AG09309 (cell line): Measurements from ENCODE around the gene DNMT1.

Experiments used
- DNase-seq: peaks from one replicate; pipeline ENCODE4 v3.0.0-alpha.2; 2010; ENCODE audit warnings: low read depth
- H3K4me3 ChIP-seq: 2 replicates; pipeline ENCODE4 v1.5.1; 2011; ENCODE audit warnings: mild to moderate bottlenecking, low read depth, low read length, moderate library complexity; ENCODE audit not compliant: control insufficient read depth
- CTCF ChIP-seq: IDR thresholded peaks from 2 replicates; pipeline ENCODE4 v1.5.1; 2011; ENCODE audit warnings: mild to moderate bottlenecking, low read depth, low read length, inconsistent platforms; ENCODE audit not compliant: insufficient read depth, control insufficient read depth; ENCODE audit errors: missing control alignments

Gene DNMT1

DNA sequence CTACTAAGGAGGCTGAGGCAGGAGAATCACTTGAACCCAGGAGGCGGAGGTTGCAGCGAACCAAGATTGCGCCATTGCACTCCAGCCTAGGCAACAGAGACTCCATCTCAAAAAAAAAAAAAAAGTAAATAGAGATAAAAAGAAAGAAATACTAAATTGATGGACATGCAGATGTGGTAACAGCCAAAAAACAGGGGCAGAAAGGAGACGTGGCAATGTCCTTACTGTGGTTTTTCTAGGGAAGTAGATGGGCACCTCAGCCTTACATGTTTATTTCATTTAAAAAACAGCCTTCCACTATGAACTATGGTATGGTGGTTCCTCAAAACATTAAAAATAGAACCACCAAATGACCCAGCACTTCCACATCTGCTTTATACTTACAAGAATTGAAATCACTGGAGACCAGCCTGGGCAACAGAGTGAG lies 68.5 kb downstream of the DNMT1 start:
- DNase-seq: no peak
- no peak overlapping the region for H3K4me3 ChIP-seq
- TF ChIP-seq CTCF: no peak

DNA sequence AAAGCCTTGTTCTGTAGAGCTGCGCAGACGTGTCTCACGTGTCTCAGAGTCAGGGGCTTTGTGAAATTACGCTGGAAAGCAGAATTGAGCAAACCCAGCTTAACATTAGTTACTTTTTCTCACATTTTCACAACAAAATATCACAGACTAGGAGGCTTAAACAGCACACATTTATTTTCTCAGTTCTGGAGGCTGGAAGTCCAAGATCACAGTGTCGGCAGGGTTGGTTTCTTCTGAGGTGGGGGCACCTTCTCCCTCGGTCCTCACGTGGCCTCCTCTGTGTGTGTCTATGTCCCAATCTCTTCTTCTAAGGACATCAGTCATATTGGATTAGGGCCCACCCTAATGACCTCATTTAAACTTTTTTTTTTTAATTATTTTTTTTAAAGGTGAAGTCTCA lies 70.3 kb downstream of the DNMT1 start:
- no peak overlapping the region for H3K4me3 ChIP-seq
- no peak for TF ChIP-seq CTCF
- no peak for DNase-seq

- DNase-seq: peak; percentile 34
- no peak for TF ChIP-seq CTCF
- H3K4me3 ChIP-seq: no peak overlapping the region
These were observed 72.7 kb downstream of the DNMT1 start for GRCh38 chr19:10122045-10122444.

DNA sequence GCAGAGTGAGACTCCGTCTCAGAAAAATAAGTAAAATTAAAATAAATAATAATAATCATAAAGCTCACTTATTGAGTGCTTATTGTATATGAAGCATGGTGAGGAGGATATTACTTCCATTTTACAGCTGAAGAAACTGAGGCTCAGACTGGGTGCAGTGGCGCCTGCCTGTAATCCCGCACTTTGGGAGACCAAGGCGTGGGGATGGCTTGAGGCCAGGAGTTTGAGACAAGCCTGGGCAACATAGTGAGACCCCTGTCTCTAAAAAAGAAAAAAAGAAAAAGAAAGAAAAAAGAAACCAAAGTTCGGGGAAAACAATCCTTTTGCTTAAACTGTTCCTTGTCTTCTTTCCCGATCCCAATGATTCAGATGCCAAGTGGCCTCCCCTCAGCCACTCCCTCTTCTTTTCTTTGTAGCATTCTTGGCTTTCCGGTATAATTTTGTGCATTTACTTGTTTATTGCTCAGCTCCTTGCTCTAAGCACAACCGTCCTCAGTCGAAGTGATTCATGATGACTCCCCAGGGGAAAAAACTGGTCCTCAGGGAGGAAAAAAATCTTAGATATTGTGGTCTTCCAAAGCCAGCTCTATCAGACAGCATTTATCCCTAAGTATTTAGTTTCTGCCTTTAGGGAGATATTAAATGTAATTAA lies 74.1 kb downstream of the DNMT1 start:
- peak; percentile 81 for DNase-seq
- H3K4me3 ChIP-seq: peak overlapping the region; percentile 42
- TF ChIP-seq CTCF: no peak

DNA sequence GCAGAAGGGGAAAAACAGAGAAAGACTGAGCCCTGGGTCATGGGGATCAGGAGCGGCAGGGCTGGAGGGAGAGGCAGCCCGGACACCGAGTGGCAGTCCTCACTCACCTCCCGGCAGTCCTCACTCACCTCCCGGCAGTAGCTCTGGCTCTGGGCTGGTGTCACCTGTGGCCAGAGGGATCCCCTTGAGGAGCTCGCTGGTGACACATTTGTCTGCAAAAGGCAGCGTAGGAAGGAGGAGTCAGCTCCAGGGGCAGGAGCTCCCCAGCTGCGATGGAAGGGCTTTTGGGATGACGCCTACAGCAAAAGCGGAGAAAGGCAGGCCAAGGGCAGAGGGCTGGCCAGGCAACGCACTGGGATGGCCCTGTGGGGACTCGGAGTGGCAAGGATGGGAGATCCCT lies 75.8 kb downstream of the DNMT1 start:
- DNase-seq: no peak
- TF ChIP-seq CTCF: no peak
- H3K4me3 ChIP-seq: peak overlapping the region; percentile 83

DNA sequence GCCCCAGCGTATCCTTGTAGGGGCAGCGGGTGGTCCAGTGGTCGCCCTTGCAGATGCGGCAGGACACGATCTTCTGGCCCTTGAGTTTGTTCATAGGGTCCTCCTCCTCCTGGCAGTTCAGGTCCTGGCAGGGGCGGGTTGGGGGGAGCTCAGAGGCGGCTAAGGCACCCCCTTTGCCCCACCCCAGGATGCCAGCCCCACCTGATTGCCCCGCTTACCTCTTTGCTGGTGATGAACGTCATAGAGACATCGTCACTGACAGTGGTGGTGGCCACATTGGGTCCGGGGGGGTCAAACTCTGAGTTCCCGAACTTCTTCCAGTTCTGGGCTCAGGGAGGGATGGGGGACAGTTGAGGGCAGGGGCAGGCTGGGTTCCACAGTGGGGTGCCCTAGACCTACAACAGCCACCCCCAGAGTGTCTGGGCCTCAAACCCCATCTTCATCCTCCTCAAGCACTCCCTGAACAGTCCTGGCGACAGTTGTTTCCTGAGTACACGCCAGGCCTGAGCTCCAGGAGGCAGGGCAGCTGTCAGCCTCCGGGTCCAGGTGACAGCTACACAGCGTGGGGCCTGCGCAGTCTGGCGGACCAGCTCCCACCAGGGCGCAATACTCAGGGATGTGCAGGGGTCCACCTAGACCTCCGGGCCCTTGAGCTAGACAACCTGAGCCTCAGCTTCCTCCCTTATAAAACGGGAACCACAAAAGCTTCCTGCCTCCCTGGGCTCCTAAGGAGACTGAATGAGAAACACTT lies 77.7 kb downstream of the DNMT1 start:
- DNase-seq: no peak
- no peak for TF ChIP-seq CTCF
- no peak overlapping the region for H3K4me3 ChIP-seq
